ENCODE measurements around the gene RDH12.

Gene RDH12

DNA sequence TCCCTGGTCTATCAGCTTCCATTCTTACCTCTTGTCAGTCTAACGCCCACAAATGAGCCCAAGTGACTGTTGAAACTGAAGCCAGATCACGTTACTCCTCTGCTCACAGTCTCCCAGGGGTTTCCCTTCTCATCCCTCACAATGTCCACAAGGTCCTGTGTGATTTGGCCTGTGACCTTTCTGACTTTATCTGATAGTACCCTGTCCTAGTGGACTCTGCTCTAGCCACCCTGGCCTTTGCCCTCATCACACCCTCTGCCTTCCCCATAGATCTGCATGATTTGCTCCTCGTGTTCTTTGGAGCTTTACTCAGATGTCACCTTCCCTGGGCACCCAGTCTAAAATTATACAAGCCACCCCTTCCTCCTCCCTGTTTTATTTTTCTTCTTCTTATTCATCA lies 55.5 kb downstream of the RDH12 start:
- no peak for DNase-seq

DNA sequence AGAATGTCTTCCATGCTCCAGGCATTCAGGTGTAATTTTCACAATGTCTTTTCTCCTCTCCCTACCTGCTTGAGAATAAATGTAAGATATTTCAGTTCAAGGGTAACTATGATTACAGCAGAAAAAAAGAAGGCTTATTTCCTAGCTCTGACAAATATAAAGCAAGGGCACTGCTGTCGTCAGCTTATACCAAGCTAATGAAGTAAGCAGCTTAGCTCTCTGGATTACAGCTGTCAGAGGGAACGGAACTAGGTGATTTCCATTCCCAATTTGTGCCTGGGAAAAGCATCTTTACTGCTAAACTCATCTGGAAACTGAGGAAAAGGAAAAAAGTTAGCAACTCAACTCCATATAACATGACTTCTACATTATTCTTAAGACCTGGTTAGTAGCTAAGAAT lies 58.2 kb downstream of the RDH12 start:
- no peak for DNase-seq

DNA sequence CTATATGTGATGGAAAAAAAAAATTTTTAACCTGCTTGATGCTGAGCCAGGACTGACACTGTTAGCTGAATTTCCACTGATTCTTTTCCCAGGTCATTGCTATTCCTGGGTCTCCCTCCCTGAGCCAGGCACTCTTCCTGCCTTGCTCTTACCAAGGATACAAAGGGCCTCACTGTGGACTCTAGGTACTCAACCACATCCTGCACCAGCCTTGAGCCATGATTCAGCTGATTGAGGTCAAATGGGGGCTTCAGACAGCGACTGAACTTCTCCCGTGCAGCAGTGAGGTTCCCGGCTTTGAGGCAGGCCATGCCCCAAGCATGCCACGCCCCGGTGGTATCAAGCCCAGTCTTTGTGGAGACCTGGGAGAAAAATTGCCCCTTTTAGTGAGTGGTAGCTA lies 60.4 kb downstream of the RDH12 start:
- DNase-seq: no peak

DNA sequence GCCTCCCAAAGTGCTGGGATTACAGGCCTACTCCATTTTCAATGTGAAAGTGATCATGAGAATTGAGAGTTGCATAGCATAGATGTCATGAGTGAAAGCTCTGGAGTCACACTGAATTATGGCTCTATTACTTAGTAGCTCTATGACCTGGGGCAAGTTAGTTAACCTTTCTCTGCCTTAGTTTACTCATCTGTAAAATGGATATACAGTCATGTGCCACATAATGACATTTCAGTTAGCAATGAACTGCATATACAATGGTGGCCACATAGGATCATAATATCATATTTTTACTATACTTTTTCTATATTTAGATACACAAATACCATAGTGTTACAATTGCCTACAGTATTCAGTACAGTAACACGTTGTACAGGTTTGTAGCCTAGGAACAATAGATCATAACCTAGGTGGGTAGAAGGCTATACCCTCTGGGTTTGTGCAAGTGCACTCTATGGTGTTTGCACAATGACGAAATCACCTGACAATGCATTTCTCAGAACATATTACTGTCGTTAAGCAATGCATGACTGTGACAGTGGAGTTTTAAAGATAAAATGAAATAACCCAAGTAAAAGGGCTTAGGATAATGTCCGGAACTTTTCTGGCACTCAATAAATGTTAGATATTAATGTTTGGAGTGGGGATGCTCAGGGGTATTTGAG lies 61.6 kb downstream of the RDH12 start:
- DNase-seq: no peak

DNA sequence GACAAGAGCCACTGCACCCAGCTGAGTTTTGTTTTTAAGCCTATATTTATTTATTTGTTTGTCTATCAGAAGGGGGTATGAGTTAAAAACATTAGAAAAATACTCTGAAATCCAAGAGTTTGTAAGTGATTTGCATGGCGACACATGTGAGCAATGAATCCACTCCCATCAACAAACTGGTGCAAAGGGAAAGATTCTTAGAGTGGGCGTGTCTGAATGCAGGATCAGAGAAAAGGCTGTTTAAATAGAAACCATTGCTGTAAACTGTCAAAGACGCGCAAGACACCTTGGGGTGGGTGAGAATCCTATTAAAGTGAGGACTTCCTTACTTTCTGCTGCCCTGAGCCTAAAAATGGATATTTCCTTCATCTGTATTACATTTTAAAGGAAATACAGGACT lies 62.8 kb downstream of the RDH12 start:
- DNase-seq: no peak

DNA sequence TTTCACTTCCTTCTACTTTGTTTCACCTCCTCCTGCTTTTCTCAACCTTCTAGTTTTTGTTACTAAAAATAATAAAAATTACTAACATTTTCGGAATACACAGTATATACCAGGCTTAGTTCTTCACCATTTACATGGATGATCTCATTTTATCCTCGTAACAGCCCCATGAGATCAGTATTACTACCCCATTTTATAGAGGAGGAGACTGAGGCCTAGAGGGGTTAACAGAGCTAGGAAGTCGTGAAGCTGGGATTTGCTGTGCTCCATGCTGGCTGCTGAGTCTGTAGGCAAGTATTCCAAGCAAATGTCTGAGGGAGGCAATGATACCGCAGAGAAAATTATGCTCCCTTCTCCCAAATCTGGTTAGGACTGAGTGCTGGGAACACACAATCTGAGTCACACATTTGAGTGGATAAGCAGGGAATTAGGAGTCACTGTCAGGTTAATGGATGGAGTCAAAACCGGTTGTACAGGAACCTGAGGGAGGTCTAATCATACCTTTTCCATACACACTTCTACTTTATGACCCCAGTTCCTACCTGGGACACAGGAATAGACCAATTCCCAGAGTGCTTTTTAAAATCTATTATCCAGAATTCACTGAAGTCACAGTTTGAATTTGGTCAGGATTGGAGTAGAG lies 63.6 kb downstream of the RDH12 start:
- no peak for DNase-seq

DNA sequence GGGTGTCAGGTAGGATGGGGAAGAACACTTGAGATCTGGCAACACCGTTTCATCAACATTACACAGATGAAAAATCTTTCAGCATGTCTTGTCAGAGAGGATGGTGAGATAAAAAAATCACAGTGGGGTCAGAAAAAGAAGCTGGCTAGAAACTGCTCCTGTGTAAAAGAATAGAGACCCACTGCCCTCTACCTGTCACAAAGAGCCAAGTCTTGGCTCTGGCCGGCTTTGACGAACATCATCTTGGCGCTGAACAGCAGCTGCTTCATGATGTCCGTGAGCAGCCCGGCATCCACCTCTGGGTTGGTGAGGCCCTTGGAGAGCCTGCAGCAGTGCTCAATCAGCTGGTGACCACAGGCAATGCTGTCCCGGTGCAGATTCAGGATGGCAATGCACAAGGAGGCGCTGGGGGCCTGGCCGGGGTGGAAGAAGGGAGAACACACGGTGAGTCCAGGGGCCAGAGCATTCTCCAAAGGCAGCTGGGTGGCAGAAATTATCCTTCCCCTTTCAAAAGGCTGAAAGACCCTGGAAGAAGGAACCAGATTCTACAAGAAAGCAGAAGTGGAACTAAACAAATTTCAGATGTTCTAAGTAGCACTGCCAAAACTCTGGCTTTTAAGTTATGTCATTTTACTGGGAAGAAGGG lies 64.5 kb downstream of the RDH12 start:
- DNase-seq: no peak

DNA sequence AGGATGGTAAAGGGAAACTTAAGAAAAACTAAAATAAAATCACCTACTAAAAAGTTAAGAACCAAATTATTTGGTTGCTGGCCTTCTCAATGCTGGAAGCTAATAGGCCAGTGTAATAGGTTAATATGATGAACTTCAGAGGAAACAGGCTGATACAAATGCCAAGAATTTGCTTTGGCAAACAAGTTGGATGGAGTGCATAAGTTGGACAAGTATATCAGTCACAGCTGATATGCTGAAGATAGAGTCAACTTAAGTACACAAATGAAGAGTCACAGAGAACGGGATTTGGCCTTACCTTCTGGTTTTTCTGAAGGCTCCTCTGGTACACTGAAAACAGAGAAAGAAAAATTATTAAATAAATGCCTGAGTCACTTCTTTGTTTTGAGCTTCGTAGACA lies 66.5 kb downstream of the RDH12 start:
- no peak for DNase-seq

DNA sequence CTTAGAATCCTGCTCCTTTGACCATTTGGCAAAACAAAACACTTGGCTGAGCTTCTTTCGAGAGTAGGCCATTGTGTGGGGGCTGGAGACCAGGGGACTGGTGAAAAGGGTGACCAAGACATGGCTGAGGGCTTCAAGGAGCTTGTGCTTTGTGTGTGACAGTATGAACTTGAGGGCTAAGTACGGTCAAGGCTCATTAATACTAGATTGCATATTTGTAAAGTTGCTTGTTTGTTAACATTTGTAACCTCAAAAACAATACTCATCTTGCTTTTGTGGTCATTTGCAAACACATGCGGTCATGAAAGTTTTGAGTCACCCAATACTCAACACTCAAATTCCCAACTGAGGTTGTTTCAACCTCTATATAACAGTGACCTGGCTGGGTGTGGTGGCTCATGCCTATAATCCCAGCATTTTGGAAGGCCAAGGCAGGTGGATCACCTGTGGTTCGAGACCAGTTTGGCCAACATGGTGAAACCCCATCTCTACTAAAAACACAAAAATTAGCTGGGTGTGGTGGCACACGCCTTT lies 72.2 kb downstream of the RDH12 start:
- no peak for DNase-seq

DNA sequence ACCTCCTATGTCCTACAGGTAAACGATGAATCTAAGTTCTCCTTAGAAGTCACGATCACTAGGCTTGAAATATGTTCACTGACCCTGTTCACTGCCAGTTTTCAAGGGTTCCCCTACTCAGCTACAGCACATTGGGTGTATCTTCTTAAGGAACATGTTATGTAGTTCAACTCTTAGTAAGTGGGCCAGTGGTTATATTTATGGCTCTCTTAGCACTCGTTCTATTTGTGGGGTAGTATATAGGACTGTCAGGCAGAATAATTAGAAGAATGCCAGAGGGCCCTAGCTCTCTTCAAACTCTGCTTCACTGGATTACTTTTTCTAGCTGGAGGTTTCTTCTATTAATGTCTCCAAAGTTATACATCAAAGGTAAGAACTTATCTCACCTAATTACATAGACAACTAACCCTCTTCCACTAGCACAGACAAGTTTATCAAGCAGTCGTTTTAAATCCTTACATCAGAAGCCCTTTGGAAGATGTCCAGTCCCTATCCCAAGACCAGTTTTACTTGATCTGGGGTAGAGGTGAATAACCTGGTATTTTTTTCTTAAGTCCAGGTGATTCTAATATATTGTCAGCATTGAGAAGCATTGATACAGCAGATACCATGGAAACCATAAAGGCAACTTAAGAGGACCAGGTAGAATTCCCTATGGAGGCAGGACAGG lies 75.1 kb downstream of the RDH12 start:
- DNase-seq: no peak

DNA sequence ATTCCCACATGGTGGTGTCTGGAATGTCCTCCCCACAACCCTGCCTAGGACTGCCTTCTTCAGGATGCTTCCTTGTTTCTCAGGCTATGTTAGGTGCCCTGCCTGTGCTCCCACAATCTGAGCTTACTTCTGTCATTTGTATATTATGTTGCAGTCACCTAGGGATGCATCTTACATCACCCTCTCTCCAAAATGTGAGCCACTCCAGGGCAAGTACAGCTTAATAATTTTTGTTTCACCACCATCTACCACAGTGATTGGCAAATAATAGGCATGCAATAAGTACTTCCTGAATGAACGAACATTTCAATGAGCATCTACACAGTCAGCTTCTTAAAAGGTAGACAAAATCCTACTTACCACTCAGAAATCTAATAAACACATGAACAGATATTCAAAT lies 77.1 kb downstream of the RDH12 start:
- DNase-seq: no peak

DNA sequence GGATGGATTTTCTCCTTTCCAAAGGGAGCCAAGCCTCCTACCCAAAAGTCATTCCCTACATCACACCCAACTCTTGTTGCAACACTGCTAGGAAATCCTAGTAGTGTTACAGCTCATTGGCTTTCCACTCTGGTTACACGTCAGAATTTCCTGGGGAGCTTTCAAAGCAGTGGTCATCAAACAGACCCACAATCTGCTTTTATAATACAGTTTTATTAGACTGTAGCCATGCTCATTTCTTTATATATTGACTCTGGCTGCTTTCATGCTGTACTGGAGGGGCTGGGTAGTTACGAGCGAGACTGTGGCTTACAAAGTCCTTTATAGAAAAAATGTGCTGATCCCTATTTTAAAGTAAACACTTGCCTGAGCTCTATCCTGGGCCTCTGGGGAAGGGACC lies 80.4 kb downstream of the RDH12 start:
- no peak for DNase-seq

All from right forelimb (tissue), 1 donor.